Forelimb muscle (tissue), 1 donor: Measurements from ENCODE around the gene OR8D1. TPM values are rescaled to one million over a fixed set of nuclear protein-coding genes. Genes with fewer than 3 reads are reported as not detected.
A peak's percentile ranks its signal among the peaks of the same experiment; 100 is the strongest.

Source experiments
- DNase-seq: peaks from one replicate; pipeline ENCODE4 v3.0.0-alpha.2; 2013; ENCODE audit warnings: low read depth
- polyA plus RNA-seq: library from polyadenylated mRNA; unstranded; fragments of 120-200 nt; gene quantifications from one replicate; pipeline ENCODE4 v1.2.1, GENCODE V29; 2013; ENCODE audit not compliant: insufficient read length

OR8D1 gene
- 0.05 TPM for polyA plus RNA-seq

- no peak for DNase-seq
Observed at GRCh38 chr11:124313849-124314248, at the start of gene OR8D1. OR8D1 (minus strand) TSS chr11:124313949; CDS start chr11:124310766, 3,183 bp downstream.

GRCh38 chr11:124359566-124359965, 45.8 kb upstream of the OR8D1 start:
- DNase-seq: no peak

GRCh38 chr11:124346311-124346955, 32.7 kb upstream of the OR8D1 start:
- DNase-seq: no peak

- DNase-seq: no peak
Observed at GRCh38 chr11:124344346-124344745, 30.6 kb upstream of the OR8D1 start.

- no peak for DNase-seq
Observed at GRCh38 chr11:124340142-124340447, 26.3 kb upstream of the OR8D1 start.

DNA sequence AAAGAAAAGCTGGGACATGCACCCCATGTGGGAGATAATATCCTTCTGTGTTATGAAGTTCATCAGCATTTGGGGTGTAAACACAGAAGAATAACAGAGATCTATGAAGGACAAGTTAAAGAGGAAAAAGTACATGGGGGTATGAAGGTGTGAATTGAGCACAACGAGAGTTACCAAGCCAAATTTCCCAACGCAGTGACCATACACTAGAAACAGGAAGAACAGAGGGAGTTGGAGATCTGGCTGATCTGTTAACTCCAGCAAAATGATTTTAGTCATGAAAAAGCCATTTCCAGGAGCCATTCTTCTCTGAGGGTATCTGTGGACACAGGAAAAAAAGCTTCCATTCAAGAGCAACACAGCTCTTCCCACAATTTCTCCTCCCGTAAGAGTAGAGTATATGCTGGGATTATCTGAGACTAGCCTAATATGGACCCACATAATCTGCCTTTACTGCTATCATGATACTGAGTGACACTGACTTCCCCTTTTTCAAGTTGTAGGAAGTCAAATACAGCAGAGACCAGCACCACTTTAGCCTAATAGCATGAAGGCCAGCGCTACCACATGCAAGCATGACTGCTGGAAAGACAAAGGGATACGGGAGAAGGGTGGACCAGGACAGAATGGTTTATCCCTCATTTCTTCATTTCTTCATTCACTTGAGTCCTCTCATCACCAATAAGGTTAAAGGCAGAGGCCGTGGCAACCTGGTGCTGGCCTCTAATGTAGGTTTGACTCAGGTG, 25.8 kb upstream of the OR8D1 start:
- DNase-seq: no peak

DNA sequence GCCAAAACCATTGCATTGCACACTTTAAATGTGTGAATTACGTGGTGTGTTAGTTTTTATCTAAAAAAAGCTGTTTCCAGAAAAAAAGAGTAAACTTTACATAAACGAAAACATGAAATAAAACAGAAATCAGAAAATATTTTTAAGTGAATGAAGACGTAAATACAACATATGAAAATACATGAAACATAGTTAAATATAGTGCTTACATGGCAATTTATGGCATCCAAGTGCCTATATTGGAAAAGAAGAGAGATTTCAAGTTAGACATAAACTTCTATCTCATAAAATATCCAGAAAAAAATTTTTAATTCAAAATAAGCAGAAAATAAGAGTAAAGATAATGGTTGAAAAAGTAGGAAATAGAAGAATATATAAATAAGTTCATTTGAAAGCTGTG, 18.1 kb upstream of the OR8D1 start:
- DNase-seq: no peak

DNA sequence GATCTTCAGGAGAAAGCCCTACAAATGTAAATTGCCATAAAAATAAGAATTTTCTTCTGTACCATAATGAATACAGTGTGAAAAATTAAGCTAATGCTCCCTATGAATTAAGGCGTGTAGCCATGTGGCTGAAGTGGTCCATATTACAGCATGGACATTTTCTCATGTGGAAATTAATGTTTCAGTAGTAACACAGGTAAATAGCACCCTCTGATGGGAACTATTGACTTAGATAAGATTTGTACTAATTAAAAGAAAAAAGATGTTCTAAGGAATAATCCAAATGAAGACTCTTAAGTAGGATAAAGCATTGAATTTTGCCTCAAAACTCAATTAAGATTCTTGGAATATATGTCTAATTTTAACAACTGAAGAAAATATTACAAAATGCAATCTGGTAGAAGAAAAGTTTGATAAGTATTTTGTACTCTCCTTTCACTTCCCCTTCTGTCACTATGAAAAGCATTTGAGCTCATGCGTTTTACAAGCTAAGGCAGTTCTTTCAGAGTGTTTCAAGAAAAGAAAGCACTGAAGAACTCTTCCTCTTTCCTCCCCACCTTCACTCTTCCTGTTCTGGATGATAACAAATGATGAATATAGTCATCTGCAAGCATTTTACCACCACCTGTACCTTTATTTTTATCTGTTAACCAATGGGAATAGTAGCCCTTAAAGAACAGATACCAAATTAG, 16.2 kb upstream of the OR8D1 start:
- no peak for DNase-seq

GRCh38 chr11:124327775-124328174, 14.0 kb upstream of the OR8D1 start:
- DNase-seq: no peak

DNA sequence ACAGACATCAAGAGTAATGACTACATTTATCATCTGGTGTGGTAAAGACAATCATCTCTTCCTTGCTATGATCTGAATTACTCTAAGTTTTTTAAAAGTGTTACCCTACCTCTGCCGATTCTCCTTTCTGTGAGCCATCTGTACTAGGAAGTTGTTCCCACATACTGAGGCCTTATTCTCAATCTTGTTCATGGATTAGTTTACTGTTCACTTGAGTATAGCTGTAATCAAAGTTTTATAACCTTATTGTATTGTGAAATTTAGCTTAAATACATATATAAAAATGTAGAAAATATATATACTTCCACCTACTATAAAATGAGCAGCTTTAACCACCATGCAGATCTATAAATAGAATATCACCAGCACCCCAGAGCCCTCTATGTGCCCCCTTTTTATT, 8.6 kb upstream of the OR8D1 start:
- no peak for DNase-seq

- no peak for DNase-seq
Observed at GRCh38 chr11:124320097-124320496, 6.3 kb upstream of the OR8D1 start, which contains the start of gene OR8D2. OR8D2 (minus strand) TSS chr11:124320197; CDS start chr11:124320197, 0 bp downstream.

GRCh38 chr11:124315052-124315451, 1.3 kb upstream of the OR8D1 start:
- no peak for DNase-seq

DNA sequence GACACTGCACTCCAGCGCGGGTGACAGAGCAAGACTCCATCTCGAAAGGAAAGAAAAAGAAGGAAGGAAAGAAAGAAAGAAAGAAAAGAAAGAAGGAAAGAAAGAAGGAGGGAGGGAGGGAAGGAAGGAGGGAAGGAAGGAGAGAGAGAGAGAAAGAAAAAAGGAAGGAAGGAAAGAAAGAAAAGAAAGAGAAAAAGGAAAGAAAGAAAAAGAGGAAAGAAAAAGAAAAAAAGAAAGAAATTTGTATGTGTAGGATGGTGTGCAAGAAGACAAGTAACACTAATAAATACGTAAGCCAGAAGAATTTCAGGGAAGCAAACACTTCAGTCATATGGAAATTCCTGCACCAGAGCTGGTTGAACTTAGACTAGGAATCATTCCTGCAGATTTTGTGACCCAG, 618 bp downstream of the OR8D1 start:
- no peak for DNase-seq

DNA sequence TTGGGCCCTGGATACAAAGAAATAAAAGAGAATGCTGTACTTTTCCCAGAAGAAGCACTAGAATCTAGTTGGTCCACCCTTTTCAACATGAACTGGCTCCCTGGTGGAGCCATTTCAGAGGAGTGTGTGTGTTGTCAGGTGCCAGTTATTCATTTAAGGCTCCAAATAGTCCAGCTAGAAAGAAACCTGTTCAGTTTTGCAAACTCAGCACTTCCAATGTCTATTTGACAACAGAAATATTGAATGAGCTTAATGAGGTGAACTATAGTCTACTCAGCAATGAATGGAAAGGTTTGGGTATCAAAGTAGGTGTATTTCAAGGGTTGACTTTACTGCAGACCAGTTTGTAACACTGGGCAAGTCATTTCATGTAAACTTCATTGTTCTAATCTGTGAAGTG, 2.1 kb downstream of the OR8D1 start:
- DNase-seq: no peak

DNA sequence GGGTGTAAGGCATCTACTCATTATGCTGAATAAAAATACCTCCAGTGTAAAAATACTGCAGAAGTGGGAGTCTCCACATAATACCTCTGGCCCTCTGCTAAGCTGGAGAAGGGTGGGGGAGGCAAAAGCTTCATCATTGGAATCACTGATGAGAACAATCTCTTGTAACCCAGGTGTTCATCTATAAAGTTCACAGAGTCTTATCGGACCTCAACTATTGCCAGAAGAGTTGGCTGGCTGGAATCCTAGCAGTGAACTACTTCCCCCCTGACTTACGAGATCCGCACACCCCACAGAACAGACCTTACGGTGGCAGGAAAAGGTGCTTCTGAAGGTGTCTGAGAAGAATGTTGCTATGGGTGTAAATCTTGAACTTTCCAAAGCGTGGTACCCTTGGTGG, 2.5 kb downstream of the OR8D1 start:
- no peak for DNase-seq

DNA sequence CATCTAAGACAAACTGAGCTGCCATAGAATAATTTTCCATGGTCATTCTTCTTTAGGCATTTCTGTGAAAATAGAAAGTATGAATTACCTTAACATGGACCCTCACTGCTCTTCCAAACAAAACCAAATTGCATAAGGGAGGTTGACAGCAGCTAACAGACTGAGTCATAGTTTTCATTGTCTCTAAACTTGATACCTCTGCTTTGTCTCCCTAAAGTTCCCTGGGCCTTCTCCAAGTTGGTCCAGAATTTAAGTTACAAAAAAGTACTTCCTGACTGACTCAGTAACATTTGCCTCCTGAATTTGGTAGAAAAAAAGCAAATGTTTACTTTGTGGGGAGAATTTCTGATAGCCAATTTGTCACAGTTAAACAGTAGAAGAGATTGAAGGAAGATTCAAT, 3.0 kb downstream of the OR8D1 start:
- DNase-seq: no peak

- DNase-seq: no peak
Observed at GRCh38 chr11:124307093-124307492, 6.7 kb downstream of the OR8D1 start.

- DNase-seq: no peak
Observed at GRCh38 chr11:124302347-124303125, 11.2 kb downstream of the OR8D1 start.

GRCh38 chr11:124301548-124301947, 12.2 kb downstream of the OR8D1 start:
- DNase-seq: peak; percentile 4

- DNase-seq: no peak
Observed at GRCh38 chr11:124297921-124298320, 15.8 kb downstream of the OR8D1 start.

DNA sequence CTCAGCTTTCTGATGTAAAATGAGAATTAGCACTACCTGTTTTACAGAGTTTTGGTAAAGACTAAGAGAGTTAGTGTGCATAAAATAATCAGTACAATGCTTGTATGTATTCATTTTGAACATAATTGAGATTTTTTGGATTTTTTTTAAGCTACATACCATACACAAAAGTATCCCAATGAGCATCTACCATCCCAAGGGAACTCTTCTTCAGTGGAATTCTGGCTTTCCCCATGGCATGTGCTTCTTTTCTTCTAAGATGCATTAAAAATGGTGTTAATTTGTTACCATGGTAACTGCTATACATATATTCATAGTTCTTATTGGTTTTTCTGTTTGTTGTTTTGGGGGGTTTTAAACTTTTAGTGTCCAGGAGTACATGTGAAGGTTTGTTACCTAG, 17.7 kb downstream of the OR8D1 start:
- no peak for DNase-seq

DNA sequence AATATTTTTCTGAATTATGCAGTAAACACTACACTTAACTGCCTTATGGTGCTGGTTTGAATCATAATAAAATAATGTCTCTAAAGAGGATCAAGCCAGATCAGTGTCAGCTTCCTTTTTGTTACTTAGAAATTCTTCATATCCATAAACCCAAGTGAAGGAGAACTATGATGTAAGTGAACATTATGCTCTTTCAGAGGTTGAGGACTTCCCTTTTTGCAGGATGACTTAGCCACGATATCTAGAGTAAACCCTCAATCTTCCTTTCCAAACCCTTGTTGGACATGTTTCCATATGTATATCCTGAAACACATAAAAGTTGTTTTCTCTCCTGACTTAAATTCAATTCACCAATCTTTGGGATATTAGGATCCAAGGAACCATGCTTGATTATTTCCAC, 19.1 kb downstream of the OR8D1 start:
- no peak for DNase-seq
